GM21528 (cell line): ENCODE measurements around the gene DDX5.
A peak's percentile ranks its signal among the peaks of the same experiment; 100 is the strongest.

Experiments
- ATAC-seq: cut with Tn5 transposase; IDR thresholded peaks from one replicate; pipeline ENCODE4 v1.9.1; 2021; ENCODE audit warnings: mild to moderate bottlenecking, moderate library complexity; ENCODE audit not compliant: unreplicated experiment, low FRiP score

Gene DDX5

GRCh38 chr17:64509179-64509578 lies 3.1 kb upstream of the DDX5 start:
- ATAC-seq, result no peak

DNA sequence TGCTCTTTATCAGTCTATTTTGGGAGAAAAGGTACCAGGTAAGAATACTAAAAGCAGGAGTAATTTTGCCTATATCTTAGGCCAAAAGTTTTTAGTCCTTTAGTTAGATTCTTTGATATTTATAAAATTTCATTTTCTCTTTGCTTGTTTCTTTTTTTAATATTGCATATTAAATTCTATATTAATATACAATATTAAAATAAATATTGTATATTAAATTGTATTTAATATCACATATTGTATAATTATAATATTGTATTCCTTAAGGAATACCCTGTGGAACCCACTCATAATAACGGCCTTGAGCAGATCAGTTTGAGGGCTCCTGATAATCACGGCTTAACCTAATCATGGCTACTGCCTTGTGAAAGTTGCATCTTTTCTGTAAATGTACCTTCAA lies 2.6 kb upstream of the DDX5 start:
- ATAC-seq, result no peak

DNA sequence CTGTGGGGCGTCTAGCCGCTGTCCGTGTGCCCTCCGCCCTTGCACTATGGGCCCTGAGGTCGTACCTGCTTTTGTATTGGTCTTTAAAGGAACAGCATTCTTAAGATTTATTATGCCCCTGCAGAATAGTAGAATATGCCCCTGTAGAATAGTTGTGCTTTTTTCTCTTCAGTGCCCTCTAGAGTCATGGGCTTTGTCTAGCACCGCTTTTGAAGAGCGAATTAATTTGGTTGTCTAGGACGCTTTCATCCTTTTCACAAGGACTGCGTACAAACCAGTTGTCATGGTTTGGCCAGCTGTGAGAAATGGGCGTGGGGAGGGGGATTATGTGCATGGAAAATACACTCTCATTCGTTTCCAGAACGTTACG lies 1.3 kb upstream of the DDX5 start:
- peak; percentile 9 for ATAC-seq

DNA sequence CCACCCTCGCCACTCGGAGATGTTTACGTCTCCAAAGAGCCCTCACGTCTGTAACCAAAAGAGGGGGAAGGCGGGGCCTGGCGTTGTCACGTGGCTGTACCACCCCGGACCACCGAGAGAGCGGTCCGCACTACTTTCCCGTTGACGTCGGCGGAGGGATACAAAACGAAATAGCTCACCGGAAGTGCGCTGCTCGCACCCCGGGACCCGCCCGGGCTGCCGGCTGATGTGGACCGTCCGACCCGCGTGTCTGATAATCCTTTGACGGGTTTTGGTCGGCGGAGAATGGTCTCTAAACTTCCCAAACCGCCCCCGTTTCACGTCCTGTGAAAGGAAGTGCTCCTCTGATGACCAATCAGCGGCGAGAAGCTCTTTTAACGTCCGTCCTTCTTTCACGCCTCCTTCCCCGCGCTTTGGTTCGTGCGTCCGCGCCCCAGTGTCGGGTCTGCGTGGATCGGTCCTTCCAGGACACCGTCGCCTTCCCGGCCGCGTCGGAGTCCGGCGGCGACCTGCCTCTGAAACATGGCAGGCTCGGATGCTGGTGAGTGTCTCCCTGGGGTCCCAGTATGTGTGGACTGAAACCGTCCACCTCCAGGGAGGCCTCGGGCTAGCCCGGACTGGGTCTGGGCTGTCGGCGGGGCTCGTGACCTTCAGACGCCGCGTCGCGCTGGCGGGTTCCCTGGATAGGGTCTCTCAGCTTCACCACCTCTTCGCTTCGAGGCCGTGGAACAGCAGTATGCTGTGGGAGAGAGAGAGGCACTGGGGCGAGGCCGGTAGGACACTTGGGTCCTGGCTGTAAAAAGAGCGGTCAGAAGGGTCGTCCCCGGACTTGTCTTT lies 705 bp upstream of the DDX5 start, which contains the start of gene CEP95:
Gene CEP95, plus strand, starts transcription at position 402 of the 837 bp plus-strand sequence. Its CDS starts 121 bp downstream, at position 523.
- peak; percentile 71 for ATAC-seq

- peak; percentile 30 for ATAC-seq
These were observed 519 bp downstream of the DDX5 start for GRCh38 chr17:64505340-64506200.

- no peak for ATAC-seq
These were observed 1.2 kb downstream of the DDX5 start for GRCh38 chr17:64504769-64505339.

DNA sequence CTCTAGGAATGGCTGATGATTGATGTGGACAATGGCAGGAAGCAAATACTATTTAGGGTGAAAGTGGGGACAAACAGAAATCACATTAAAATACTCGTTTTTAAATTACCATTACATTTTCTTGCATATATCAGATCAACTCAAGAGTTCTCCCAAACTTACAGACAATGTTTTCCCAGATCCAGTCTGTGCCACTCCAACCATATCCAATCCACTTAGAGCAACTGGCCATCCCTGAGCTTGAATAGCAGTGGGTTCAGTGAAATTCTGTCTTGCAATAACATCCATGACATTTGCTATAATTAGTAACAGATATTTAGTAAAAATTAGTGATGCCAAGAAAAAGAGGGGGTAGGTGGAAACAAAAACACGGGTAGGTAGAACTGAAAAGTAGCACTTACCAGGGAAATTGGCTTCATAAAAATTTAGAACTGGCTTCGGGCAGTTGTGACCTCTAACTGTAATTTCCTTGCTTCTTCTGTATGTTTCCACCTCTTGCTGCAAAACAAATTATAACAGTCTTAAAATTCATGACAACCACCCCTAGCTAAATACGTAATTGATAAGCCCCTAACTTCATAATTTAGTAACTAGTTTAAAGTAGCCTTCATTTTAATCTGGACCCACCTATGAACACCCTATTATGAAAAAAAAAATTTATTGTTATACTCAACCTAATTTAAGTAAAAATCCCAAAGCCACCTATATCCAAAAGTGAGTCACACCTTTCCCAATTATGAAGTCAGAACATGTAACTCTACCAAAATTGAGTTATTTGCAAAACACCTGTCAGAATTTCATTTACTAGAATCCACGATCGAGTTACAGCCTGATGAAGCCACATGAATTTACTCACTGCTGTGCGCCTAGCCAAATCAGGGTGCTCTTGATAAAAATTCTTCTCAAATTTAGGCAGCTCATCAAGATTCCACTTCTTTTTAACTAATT lies 2.0 kb downstream of the DDX5 start:
- ATAC-seq, result no peak

DNA sequence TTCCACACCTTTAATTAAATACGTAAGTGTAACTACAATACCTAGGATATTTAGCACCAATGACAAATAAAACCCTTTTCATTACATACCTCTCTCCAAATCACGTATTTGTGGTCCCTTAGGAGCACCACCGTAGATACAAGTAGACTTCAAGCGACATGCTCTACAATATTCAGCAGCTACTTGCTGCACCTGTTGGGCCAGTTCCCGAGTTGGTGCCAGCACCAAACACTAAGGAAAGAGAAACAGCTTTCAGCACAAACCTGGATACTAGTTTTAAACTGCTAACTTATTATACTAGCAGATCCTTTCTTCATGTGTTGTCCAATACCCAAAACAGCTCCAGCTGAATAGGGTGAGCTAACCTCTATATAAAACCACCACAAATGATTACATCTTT lies 2.7 kb downstream of the DDX5 start:
- ATAC-seq, result no peak

GRCh38 chr17:64502809-64503208 lies 3.3 kb downstream of the DDX5 start:
- no peak for ATAC-seq

GRCh38 chr17:64502021-64502420 lies 4.1 kb downstream of the DDX5 start:
- ATAC-seq, result no peak

GRCh38 chr17:64500862-64501765 lies 5.0 kb downstream of the DDX5 start:
- ATAC-seq, result no peak

DNA sequence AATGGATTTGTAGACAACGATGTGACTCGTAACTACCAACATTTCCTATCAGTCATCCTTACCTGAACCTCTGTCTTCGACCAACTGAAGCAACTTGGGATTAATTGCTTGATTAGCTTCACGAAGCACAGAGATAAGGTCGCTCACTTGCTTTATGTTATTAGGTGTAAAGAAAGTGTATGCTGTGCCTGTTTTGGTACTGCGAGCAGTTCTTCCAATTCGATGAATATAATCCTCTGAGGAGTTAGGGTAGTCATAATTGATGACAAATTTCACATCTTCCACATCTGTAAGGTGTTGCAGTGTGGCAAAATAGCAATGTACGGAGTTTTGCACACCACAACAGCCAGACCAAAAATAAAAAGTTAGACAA lies 5.6 kb downstream of the DDX5 start:
- ATAC-seq, result no peak

DNA sequence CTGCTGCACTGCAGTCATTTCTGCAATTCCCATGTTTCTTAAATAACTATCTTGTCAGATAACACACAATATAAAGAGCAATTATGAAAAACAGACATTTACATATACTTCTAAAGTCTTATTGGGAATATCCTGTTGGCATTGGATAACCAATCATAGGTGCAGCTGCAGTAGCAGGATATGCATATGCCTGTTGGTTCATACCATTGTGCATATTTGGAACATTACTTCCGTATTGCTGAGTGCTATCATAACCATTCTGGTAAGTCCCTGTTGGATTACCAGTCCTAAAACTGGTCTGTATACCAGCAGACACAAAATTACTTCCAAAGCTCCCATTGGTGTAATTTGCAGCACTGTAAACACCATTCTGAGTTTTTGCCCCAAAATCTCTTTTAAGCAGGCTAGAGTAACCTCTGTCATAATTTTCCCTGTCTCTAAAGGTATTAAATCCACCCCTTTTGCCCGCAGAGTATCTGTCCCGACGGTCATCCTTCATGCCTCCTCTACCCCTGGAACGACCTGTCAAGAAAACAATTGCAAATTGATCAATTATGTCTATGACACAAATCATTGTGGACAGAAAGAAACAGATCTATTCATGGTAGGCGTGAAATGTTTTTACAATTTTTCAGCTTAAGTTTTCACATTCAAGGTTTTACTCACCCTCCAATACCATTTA lies 6.1 kb downstream of the DDX5 start:
- ATAC-seq, result no peak

- ATAC-seq, result no peak
These were observed 7.5 kb downstream of the DDX5 start for GRCh38 chr17:64498308-64499203.

DNA sequence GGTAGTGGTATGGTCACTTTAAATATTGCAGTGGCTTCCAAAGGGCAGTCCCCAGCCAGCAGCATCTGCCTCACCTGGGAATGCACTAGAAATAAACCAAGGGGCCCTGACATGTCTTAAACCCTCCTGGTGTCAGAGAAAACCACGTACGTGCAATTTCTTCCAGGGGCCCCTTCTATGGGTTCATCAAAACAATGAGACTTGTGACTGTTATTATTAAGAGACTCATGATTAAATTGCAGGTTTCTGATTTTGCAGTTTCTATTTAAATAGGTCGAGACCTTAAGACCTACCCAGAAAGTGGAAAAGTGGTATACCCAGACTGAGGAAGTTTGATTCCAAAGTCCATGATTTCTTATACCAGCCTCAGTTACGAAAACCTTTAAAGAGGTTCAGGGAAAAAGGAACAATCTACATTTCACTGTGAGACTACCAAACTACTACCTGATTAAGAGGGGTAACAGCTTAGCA lies 8.5 kb downstream of the DDX5 start:
- ATAC-seq, result peak; percentile 5

DNA sequence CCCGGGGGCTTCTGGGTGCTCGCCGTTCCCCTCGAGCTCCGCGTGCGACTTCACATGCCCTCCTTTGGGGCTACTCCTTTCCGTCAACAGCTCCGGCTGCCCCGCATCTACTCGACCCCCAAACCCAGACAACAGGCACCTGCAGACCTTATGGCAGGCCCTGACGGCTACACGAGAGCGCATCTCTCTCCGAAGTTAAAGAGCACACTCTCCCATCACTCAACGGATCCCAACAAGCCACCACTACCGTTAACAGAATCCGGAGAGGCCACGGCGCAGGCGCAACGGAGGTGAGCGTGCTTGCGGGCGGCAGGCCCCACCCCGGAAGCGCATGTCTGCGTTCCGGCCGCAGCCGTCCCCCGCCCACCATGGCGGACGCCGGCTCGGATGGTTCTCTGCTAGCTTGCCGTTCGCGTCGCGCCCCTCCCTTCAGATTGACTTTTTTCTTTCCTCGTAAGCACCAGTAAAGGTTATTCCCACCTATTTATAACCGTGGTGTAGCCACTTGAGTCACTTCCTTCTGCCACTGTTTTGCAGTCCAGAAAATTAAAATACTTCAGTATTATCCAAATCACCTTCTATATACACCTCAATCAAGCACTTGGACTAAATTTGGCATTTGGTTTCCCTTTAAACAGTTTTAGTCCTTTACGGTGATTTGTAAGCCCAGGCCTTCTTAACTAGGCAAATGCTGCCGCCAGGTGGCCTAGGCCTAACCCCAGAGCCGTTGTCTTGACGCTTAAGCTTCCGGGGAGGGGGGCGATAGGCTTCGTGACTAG lies 9.1 kb downstream of the DDX5 start, which contains the start of gene POLG2:
Gene POLG2, minus strand, starts transcription at position 269 of the 779 bp plus-strand sequence. Its CDS starts 86 bp downstream, at position 183.
- peak; percentile 76 for ATAC-seq
